T-helper 2 cell treated with Interferon-gamma antibody and Interleukin-4, amounts not matched to agents 100 ng/mL and 5 ng/mL, for 36 hours (primary cell): ENCODE data around the gene SPTBN1. TPM values are rescaled to one million over a fixed set of nuclear protein-coding genes. Genes with fewer than 3 reads are reported as not detected.
"Not testable (repeated sequence)": the region's sequence is repeated elsewhere in the genome, so short reads cannot be mapped to it uniquely, and the experiment has no call there.

Experiments used
- intact Hi-C: fragments of 100-400 bp; cut with micrococcal nuclease; formaldehyde crosslinking; loops from one replicate; pipeline ENCODE4 v1.15.1; 2023
- total RNA-seq: library from RNA; stranded (reverse); gene quantifications from 2 replicates; pipeline ENCODE4 v1.2.3, GENCODE V29; 2022

SPTBN1 gene
- total RNA-seq, 1 donor from 2014 or later: 172 TPM

- intact Hi-C loops: no loop called here
Observed at GRCh38 chr2:54526226-54526879, 70.2 kb downstream of the SPTBN1 start.

GRCh38 chr2:54528311-54528955, 72.3 kb downstream of the SPTBN1 start:
- intact Hi-C loops: no loop called here

- intact Hi-C loops: not testable (repeated sequence)
Observed at GRCh38 chr2:54529518-54529917, 73.4 kb downstream of the SPTBN1 start.

GRCh38 chr2:54529935-54530334, 73.8 kb downstream of the SPTBN1 start:
- intact Hi-C loops: no loop called here

- intact Hi-C loops: no loop called here
Observed at GRCh38 chr2:54531558-54531957, 75.4 kb downstream of the SPTBN1 start.

GRCh38 chr2:54534221-54534620, 78.1 kb downstream of the SPTBN1 start:
- intact Hi-C loops: no loop called here

- intact Hi-C loops: no loop called here
Observed at GRCh38 chr2:54534625-54535024, 78.5 kb downstream of the SPTBN1 start.

- intact Hi-C loops: no loop called here
Observed at GRCh38 chr2:54535599-54536195, 79.6 kb downstream of the SPTBN1 start.

GRCh38 chr2:54536720-54537119, 80.6 kb downstream of the SPTBN1 start:
- intact Hi-C loops: no loop called here

- intact Hi-C loops: no loop called here
Observed at GRCh38 chr2:54538537-54538936, 82.4 kb downstream of the SPTBN1 start.

GRCh38 chr2:54539683-54540082, 83.6 kb downstream of the SPTBN1 start:
- intact Hi-C loops: no loop called here

GRCh38 chr2:54540194-54540593, 84.1 kb downstream of the SPTBN1 start:
- intact Hi-C loops: no loop called here

GRCh38 chr2:54541995-54542394, 85.9 kb downstream of the SPTBN1 start:
- intact Hi-C loops: no loop called here

- intact Hi-C loops: no loop called here
Observed at GRCh38 chr2:54543733-54544396, 87.7 kb downstream of the SPTBN1 start.

- intact Hi-C loops: no loop called here
Observed at GRCh38 chr2:54545702-54546450, 89.7 kb downstream of the SPTBN1 start.

GRCh38 chr2:54546518-54546917, 90.4 kb downstream of the SPTBN1 start:
- intact Hi-C loops: no loop called here

- intact Hi-C loops: no loop called here
Observed at GRCh38 chr2:54546923-54547720, 91.0 kb downstream of the SPTBN1 start.

- intact Hi-C loops: no loop called here
Observed at GRCh38 chr2:54549430-54549829, 93.3 kb downstream of the SPTBN1 start.

- intact Hi-C loops: loop anchor here (10.0 kb wide), 1 partner anchor 575 kb away; the partner anchor contains the start of gene PSME4
Observed at GRCh38 chr2:54549917-54550518, 93.9 kb downstream of the SPTBN1 start.

- intact Hi-C loops: loop anchor here (10.0 kb wide), 1 partner anchor 576 kb away; the partner anchor contains the start of gene PSME4
Observed at GRCh38 chr2:54550547-54550946, 94.4 kb downstream of the SPTBN1 start.
